ENCODE data around the gene HNRNPA3.
"Not testable (repeated sequence)": the region's sequence is repeated elsewhere in the genome, so short reads cannot be mapped to it uniquely, and the experiment has no call there.

The HNRNPA3 gene

DNA sequence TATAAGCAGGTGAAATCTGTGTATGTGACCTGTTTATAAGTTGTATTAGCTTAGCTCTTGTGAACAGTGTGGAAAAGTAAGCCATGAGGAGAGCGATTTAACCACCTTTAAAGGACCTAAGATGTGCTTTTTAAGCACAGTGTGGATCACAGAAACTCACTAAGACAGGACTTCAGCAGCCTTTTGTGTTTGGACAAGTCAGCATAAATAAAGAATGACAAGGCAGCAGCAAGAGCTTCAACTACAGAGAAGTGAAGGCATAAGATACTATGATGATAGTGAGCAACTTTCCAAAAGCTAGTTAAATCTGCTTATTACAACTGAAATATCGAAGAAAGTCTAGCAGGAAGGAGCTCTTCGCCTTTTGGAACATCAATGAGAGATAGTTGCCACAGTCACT is 8.9 kb downstream of the HNRNPA3 start:
- TF ChIP-seq, protein P1, sequence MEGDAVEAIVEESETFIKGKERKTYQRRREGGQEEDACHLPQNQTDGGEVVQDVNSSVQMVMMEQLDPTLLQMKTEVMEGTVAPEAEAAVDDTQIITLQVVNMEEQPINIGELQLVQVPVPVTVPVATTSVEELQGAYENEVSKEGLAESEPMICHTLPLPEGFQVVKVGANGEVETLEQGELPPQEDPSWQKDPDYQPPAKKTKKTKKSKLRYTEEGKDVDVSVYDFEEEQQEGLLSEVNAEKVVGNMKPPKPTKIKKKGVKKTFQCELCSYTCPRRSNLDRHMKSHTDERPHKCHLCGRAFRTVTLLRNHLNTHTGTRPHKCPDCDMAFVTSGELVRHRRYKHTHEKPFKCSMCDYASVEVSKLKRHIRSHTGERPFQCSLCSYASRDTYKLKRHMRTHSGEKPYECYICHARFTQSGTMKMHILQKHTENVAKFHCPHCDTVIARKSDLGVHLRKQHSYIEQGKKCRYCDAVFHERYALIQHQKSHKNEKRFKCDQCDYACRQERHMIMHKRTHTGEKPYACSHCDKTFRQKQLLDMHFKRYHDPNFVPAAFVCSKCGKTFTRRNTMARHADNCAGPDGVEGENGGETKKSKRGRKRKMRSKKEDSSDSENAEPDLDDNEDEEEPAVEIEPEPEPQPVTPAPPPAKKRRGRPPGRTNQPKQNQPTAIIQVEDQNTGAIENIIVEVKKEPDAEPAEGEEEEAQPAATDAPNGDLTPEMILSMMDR (IDR thresholded peaks at IDR 0.05; ENCODE audit: control insufficient read depth, extremely low read depth, insufficient read depth) = no peak
- H3K4me3 ChIP-seq (ENCODE audit: low read depth, low read length) = no peak overlapping the region
- no peak for DNase-seq (ENCODE audit: low read depth)

DNA sequence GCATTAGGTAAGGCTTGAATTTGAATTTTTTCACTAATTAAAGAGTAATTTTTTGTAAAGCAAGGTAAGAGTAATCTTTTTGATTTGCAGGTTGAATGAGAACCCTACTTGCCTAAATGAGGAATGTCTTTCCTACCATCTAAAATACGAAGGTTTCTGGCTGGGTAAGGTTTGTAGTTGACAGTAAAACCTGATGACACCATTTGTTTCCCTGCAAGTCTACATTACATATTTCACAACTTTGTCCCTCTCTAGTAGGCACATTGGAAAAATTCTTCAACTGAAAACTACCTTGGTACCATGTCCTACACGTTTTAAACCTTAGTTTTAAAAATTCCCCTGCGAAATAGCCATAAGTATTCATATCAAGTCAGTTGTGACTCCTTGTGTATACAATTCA is 9.4 kb downstream of the HNRNPA3 start:
- TF ChIP-seq, protein P1 (IDR thresholded peaks at IDR 0.05; ENCODE audit: control insufficient read depth, extremely low read depth, insufficient read depth) = no peak
- DNase-seq (ENCODE audit: low read depth) = no peak
- no peak overlapping the region for H3K4me3 ChIP-seq (ENCODE audit: low read depth, low read length)

DNA sequence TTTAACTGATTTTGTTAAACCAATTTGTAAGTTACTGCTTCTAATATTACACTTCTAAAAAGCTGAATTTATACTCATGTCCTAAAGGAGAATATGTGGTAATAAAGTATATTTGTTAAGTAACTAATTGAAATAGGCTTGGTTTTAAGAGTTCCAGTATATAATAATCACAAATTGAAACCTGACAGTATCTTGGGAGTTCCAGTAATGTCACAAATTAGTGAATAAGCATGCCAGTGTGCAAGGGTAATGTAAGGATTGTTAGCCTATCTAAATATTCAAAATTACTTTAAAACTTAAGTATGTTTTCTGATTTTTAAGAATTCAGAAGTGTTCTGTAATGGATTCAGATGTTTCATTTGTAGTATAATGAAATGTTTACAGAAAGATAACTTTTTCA is 10.8 kb downstream of the HNRNPA3 start:
- DNase-seq (ENCODE audit: low read depth); H3K4me3 ChIP-seq (ENCODE audit: low read depth, low read length): not testable (repeated sequence)

DNA sequence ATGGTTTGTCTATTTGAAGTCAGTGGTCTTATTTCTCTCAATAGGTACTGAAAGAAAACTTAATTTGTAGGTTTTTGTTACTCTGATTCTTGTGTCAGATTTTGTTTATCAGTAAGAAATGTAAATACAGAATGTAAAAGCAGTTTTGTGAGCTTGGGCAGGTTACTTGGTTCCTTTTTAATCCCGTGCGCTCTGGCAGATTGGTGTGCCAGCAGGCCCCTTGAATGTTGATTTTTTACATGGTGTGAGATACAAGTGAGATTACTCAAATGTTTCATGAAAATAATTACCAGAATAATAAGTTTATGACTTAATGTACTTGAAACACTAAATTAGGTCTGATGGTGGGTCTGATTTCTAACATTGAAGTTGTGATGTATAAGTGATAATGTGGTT is 13.4 kb downstream of the HNRNPA3 start:
- no peak overlapping the region for H3K4me3 ChIP-seq (ENCODE audit: low read depth, low read length)
- DNase-seq (ENCODE audit: low read depth) = no peak
- TF ChIP-seq, protein P1 (IDR thresholded peaks at IDR 0.05; ENCODE audit: control insufficient read depth, extremely low read depth, insufficient read depth) = no peak

DNA sequence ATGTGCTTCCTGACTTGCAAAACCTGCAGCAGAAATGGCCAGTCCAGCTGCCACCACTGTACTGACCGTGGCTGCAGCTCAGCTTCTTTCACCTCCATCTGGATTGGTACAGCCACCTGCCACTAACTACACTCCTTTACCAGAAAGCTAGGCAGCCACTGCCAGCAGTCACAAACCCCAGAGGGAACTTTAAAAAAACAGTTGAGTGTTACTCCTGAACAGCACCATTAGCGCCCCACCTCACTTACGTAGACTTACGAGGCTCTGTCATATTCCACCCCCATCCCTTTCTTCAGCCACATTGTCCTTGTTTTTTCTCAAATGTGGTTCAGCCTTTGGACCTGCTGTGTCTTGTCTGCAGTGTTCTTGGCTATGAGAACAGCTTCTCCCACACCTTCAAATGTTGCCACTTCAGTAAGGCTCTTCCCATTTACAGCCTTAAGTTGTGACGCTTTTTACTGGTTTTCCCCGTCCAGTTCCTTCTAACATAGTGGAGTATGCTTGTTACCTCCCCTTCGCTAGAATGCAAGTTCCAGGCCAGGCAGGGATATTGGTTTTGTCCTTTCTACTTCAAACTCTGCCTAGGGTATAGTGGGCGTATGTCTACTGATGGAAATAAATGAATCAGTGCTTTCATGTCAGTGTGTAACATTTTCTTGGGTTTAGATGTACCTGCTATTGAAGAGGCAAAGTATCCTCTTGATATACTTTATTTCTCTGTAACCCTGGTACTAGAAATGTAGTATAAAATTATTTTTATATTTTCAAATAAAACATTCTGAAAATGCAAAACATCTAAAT is 17.0 kb downstream of the HNRNPA3 start:
- no peak overlapping the region for H3K4me3 ChIP-seq (ENCODE audit: low read depth, low read length)
- no peak for DNase-seq (ENCODE audit: low read depth)
- TF ChIP-seq, protein P1 (IDR thresholded peaks at IDR 0.05; ENCODE audit: control insufficient read depth, extremely low read depth, insufficient read depth) = no peak

DNA sequence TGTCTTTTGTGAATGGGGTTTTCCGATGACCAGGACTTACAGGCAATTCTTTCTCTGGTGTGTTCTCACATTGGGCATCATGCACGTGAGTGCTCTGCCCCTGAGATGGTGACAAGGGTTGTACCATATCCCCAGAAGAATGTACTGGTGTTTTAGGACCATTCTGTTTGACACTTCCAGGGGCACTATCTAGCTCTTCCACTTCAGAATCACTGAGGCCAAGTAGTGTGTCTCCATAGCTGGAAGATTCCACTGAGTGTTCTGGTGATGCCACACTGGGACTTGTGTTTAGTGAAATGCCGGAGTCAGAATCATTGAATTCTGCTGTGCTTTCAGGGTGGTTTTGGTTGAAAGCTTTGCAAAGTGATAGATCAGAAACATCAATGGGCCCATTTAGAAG is 18.7 kb downstream of the HNRNPA3 start:
- TF ChIP-seq, protein P1 (IDR thresholded peaks at IDR 0.05; ENCODE audit: control insufficient read depth, extremely low read depth, insufficient read depth) = no peak
- no peak overlapping the region for H3K4me3 ChIP-seq (ENCODE audit: low read depth, low read length)
- no peak for DNase-seq (ENCODE audit: low read depth)

DNA sequence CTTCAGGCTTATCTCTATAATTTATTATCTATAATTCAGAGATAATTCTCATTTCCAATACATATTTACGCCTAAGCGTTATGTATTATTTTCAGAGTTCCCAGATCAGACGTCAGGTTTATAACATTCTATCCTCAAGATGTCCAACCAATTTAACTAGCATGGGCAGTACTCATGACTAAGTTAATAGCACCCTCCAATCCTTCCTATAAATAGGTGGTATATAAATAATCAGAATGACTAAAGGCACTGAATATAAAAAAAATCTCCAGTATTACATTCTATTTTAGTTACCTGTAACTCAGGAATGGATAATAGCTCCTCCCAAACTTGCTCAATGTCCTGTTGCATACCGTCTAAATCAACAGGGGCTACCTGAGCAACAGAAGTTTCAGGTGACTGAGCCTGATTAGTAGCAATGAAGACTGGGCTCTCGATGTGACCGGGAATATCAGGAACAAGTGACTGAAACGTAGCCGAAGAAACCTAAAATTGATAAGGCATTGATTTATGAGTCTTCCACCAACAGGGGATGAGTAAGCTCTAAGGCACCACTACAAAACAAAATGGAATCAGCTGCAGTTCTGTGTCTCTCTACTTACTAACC is 19.6 kb downstream of the HNRNPA3 start:
- TF ChIP-seq, protein P1 (IDR thresholded peaks at IDR 0.05; ENCODE audit: control insufficient read depth, extremely low read depth, insufficient read depth) = no peak
- no peak for DNase-seq (ENCODE audit: low read depth)
- no peak overlapping the region for H3K4me3 ChIP-seq (ENCODE audit: low read depth, low read length)
